Measurements from ENCODE around the gene DUSP8. TPM values are rescaled to one million over a fixed set of nuclear protein-coding genes. Genes with fewer than 3 reads are reported as not detected.

DUSP8 gene
- total RNA-seq, 1 donor from 2014 or later = 7.7 TPM

GRCh38 chr11:1574933-1575242 lies 2.8 kb upstream of the DUSP8 start:
- Mint-ChIP-seq H3K27me3 (ENCODE audit: unreplicated experiment) (peaks cover 3% of the 10 kb centered on the region), H3K27ac (ENCODE audit: unreplicated experiment) (no peak overlapping the region), H3K36me3 (ENCODE audit: unreplicated experiment) (peaks cover 3% of the 10 kb centered on the region), H3K9me3 (ENCODE audit: unreplicated experiment) (peaks cover 13% of the 10 kb centered on the region), H3K4me3 (ENCODE audit: unreplicated experiment) (no peak overlapping the region), H3K4me1 (ENCODE audit: unreplicated experiment) (peaks cover 14% of the 10 kb centered on the region)
- peak; percentile 1 for TF ChIP-seq CTCF (IDR thresholded peaks at IDR 0.05)
- no peak for DNase-seq (ENCODE audit: extremely low spot score, unreplicated experiment)

DNA sequence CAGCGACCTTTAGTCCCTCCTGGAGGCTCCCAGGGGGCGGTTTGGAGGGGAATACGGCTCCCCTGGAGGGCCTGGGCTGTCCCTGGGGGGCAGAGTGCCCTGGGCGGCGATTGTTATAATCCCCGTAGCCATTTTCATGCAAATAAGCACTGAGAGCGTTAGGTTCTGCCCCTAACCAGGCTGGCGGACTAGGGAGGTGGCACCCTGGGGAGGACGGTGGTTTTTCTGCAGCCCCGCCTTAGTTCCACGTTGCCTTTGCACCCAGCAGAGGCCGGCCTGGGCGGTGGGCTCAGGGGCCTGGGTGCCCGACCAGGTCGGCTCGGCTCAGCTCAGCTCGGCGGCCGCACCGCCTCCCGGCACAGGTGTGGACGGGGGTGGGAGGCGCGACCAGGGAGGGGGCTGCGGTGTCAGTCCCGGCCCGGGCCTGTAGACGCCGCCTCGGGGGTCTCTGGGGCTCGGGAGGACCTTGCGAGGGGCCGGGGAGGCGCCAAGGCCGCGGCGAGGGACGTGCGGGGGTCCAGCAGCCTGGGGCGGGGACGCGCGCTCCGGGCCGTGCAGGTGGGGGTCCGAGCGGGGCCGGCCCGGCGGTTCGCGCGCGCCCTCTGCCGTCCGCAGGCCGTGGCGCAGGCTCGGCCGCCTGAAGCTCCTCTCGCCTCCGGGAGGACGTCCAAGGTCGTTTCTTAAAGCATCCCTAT lies 2.3 kb upstream of the DUSP8 start:
- peak overlapping the region; percentile 35 for H3K4me3 Mint-ChIP-seq (ENCODE audit: unreplicated experiment)
- H3K4me1 Mint-ChIP-seq (ENCODE audit: unreplicated experiment) = peaks cover 17% of the 10 kb centered on the region
- peaks cover 3% of the 10 kb centered on the region for H3K27me3 Mint-ChIP-seq (ENCODE audit: unreplicated experiment)
- peaks cover 3% of the 10 kb centered on the region for H3K36me3 Mint-ChIP-seq (ENCODE audit: unreplicated experiment)
- peak; percentile 91 for TF ChIP-seq CTCF (IDR thresholded peaks at IDR 0.05)
- peaks cover 13% of the 10 kb centered on the region for H3K9me3 Mint-ChIP-seq (ENCODE audit: unreplicated experiment)
- DNase-seq (ENCODE audit: extremely low spot score, unreplicated experiment) = peak; percentile 88
- H3K27ac Mint-ChIP-seq (ENCODE audit: unreplicated experiment) = no peak overlapping the region

DNA sequence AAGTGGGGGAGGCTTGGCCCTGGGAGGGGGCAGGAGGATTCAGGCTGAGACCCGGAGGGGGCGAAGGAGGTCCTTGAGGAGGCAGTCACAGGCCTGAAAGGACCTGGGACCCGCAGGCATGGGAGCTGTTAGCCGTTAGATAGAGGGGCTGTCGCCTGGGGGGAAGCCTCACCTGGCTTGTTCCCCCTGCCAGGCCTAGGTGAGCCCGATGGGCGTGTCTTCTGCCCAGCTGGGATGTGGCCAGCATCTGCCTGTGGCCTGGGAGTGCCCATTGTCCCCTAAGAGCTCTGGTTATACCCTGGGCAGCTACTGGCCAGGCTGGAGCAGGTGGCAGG lies 1.8 kb upstream of the DUSP8 start:
- Mint-ChIP-seq H3K36me3 (ENCODE audit: unreplicated experiment) (peaks cover 3% of the 10 kb centered on the region), H3K4me3 (ENCODE audit: unreplicated experiment) (peak overlapping the region; percentile 60), H3K4me1 (ENCODE audit: unreplicated experiment) (peaks cover 20% of the 10 kb centered on the region), H3K27me3 (ENCODE audit: unreplicated experiment) (peaks cover 3% of the 10 kb centered on the region), H3K9me3 (ENCODE audit: unreplicated experiment) (peaks cover 9% of the 10 kb centered on the region), H3K27ac (ENCODE audit: unreplicated experiment) (no peak overlapping the region)
- no peak for DNase-seq (ENCODE audit: extremely low spot score, unreplicated experiment)
- no peak for TF ChIP-seq CTCF (IDR thresholded peaks at IDR 0.05)

DNA sequence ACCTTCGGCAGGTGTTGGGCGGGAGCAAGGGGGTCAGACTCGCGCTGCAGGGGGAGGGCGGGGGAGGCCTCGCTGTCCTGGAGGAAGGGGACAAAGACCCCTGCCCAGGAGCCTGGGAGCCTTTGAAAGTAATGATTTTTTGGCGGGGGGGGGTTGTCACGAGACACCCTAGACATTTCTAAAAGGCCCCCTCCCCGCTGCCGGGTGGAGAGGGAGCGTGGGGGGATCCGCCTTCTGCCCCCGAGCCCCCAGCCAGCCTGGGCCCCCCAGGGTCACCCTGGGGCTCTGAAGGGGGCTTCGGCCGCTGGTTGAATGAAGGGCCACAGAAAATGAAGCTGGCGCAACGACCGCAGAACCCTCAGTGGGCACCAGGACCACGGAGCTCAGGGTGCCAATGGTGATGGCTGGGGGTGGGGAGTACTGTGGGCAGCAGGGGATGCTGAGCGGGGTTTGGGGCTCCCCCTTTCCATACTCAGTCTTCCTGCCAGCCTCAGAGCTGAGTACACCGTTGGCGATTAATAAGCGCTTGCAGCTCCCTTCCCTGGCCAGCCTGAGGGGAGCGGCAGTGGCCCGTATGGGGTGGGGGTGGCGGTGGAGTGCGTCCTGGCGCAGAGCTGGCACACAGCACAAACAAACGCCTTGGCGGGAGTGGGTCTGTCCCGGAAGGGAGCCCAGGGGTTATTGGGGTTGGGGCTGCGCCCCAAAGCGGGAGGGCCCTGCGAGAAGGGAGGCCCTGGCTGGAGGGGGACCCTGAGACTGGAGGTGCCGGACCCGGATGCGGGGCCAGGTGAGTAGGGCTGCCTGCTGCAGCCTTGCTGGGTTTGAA lies 1.2 kb upstream of the DUSP8 start:
- no peak for TF ChIP-seq CTCF (IDR thresholded peaks at IDR 0.05)
- Mint-ChIP-seq H3K27me3 (ENCODE audit: unreplicated experiment) (peaks cover 3% of the 10 kb centered on the region), H3K36me3 (ENCODE audit: unreplicated experiment) (peaks cover 2% of the 10 kb centered on the region), H3K4me1 (ENCODE audit: unreplicated experiment) (peaks cover 20% of the 10 kb centered on the region), H3K4me3 (ENCODE audit: unreplicated experiment) (peak overlapping the region; percentile 60), H3K9me3 (ENCODE audit: unreplicated experiment) (peaks cover 3% of the 10 kb centered on the region), H3K27ac (ENCODE audit: unreplicated experiment) (no peak overlapping the region)
- DNase-seq (ENCODE audit: extremely low spot score, unreplicated experiment) = no peak

DNA sequence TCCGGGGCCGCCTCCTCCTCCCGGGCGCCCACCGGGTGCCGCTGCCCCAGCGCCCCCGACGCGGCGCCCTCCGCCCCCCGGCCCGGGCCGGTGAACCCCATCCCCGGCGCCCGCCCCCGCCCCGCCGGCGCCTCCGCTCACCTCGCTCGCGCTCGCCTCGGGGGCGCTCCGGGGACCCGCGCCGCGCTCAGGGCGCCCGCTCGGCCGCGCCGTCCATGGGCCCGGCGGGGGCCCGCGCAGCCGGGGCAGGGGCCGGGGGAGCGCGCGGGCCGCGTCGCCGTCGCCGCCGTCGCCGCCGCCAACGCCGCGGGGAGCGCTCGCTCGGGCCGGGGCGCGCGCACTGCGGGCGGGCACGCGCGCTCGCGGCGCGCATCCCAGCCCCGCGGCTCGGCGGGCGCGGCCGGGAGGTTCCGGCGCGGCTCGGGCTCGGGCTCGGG lies 293 bp downstream of the DUSP8 start:
- peaks cover 20% of the 10 kb centered on the region for H3K4me1 Mint-ChIP-seq (ENCODE audit: unreplicated experiment)

More for the DNA sequence above, 293 bp downstream of the DUSP8 start:
- DNase-seq (ENCODE audit: extremely low spot score, unreplicated experiment) = no peak
- Mint-ChIP-seq H3K27me3 (ENCODE audit: unreplicated experiment) (peaks cover 3% of the 10 kb centered on the region), H3K36me3 (ENCODE audit: unreplicated experiment) (no peaks in the 10 kb centered on the region), H3K27ac (ENCODE audit: unreplicated experiment) (no peak overlapping the region), H3K9me3 (ENCODE audit: unreplicated experiment) (no peaks in the 10 kb centered on the region), H3K4me3 (ENCODE audit: unreplicated experiment) (no peak overlapping the region)
- no peak for TF ChIP-seq CTCF (IDR thresholded peaks at IDR 0.05)

All from osteocyte (in vitro differentiated cells).